Ishikawa (cell line): ENCODE results near the gene INPP4B.

Experiments
- CEBPB ChIP-seq: IDR thresholded peaks from 2 replicates; pipeline ENCODE4 v1.6.1; 2012
- CREB1 ChIP-seq: IDR thresholded peaks from 2 replicates; pipeline ENCODE4 v1.6.1; 2012; ENCODE audit warnings: low read depth
- EGR1 ChIP-seq: IDR thresholded peaks from 2 replicates; pipeline ENCODE4 v1.6.1; 2012
- EP300 ChIP-seq: IDR thresholded peaks from 2 replicates; pipeline ENCODE4 v1.6.1; 2012; ENCODE audit warnings: borderline replicate concordance
- FOXM1 ChIP-seq: IDR thresholded peaks from 2 replicates; pipeline ENCODE4 v1.6.1; 2012; ENCODE audit warnings: low read depth, borderline replicate concordance
- NFIC ChIP-seq: IDR thresholded peaks from 2 replicates; pipeline ENCODE4 v1.6.1; 2012
- RAD21 ChIP-seq: IDR thresholded peaks from 2 replicates; pipeline ENCODE4 v1.6.1; 2012; ENCODE audit warnings: low read depth
- TAF1 ChIP-seq: IDR thresholded peaks from 2 replicates; pipeline ENCODE4 v1.6.1; 2012; ENCODE audit warnings: low read depth, mild to moderate bottlenecking
- TCF12 ChIP-seq: IDR thresholded peaks from 2 replicates; pipeline ENCODE4 v1.6.1; 2012; ENCODE audit warnings: low read depth
- TEAD4 ChIP-seq: IDR thresholded peaks from 2 replicates; pipeline ENCODE4 v1.6.1; 2012
- USF1 ChIP-seq: IDR thresholded peaks from 2 replicates; pipeline ENCODE4 v1.6.1; 2012
- YY1 ChIP-seq: IDR thresholded peaks from 2 replicates; pipeline ENCODE4 v1.6.1; 2012; ENCODE audit warnings: low read depth
- ZBTB7A ChIP-seq: IDR thresholded peaks from 2 replicates; pipeline ENCODE4 v1.6.1; 2012; ENCODE audit warnings: low read depth
- TF ChIP-seq, protein P1 (sequence below): IDR thresholded peaks from 2 replicates; pipeline ENCODE4 v1.6.1; 2012
- TF ChIP-seq, protein P2 (sequence below): IDR thresholded peaks from 2 replicates; pipeline ENCODE4 v1.6.1; 2012; ENCODE audit warnings: low read depth, mild to moderate bottlenecking

INPP4B gene

DNA sequence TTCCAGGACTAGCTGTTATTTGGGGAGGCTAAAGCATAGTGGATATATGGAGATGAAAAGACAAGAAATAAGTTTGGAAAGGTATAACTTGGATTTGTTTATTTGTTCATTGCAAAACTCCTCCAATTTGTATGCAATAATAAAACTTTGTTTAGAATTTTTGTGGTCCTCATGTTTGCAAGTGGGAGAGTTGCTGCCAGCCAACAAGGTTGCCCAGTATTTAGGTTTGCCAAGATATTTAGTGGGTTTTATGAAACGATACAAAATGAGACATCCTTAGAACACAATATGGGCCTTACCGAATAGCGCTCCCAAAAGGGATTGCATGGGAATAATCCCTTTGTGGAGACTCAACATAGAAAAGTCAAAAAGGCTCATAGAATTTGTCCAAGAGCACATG is 162.1 kb downstream of the INPP4B start:
- TF ChIP-seq, protein P1, sequence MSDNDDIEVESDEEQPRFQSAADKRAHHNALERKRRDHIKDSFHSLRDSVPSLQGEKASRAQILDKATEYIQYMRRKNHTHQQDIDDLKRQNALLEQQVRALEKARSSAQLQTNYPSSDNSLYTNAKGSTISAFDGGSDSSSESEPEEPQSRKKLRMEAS, result no peak
- TF ChIP-seq TAF1 (no peak), EP300 (no peak), CREB1 (no peak), NFIC (no peak), EGR1 (no peak), USF1 (no peak), RAD21 (no peak), YY1 (no peak), ZBTB7A (no peak), CEBPB (no peak), TEAD4 (no peak), FOXM1 (no peak)
- TF ChIP-seq, protein P2, sequence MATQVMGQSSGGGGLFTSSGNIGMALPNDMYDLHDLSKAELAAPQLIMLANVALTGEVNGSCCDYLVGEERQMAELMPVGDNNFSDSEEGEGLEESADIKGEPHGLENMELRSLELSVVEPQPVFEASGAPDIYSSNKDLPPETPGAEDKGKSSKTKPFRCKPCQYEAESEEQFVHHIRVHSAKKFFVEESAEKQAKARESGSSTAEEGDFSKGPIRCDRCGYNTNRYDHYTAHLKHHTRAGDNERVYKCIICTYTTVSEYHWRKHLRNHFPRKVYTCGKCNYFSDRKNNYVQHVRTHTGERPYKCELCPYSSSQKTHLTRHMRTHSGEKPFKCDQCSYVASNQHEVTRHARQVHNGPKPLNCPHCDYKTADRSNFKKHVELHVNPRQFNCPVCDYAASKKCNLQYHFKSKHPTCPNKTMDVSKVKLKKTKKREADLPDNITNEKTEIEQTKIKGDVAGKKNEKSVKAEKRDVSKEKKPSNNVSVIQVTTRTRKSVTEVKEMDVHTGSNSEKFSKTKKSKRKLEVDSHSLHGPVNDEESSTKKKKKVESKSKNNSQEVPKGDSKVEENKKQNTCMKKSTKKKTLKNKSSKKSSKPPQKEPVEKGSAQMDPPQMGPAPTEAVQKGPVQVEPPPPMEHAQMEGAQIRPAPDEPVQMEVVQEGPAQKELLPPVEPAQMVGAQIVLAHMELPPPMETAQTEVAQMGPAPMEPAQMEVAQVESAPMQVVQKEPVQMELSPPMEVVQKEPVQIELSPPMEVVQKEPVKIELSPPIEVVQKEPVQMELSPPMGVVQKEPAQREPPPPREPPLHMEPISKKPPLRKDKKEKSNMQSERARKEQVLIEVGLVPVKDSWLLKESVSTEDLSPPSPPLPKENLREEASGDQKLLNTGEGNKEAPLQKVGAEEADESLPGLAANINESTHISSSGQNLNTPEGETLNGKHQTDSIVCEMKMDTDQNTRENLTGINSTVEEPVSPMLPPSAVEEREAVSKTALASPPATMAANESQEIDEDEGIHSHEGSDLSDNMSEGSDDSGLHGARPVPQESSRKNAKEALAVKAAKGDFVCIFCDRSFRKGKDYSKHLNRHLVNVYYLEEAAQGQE, result no peak

DNA sequence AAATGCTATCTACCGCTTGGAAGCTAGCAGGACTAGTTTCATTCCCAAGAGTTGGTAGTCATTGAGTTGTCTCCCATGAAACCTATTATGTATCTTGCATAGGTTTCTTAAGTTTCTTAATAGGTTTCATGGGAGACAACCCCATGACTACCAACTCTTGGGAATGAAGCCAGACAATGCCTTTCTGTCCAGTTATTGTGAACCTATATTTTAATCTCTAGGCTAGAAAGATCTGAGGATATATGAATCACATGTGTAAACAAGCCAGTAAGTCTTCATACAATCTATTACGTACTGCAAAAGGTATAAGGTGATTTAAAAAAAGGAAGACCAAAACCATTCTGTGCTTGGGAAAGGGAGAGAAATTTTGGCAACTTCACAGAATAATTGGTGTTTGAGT is 162.6 kb downstream of the INPP4B start:
- no peak for TF ChIP-seq EGR1
- no peak for TF ChIP-seq EP300
- no peak for TF ChIP-seq TAF1
- TF ChIP-seq FOXM1, result no peak
- TF ChIP-seq RAD21, result no peak
- no peak for TF ChIP-seq CEBPB

- TF ChIP-seq EGR1 (no peak), RAD21 (0 out of 2 replicates have a peak, but pooled peaks have one; percentile 15)
These were observed 174.6 kb downstream of the INPP4B start for GRCh38 chr4:142671516-142671915.

DNA sequence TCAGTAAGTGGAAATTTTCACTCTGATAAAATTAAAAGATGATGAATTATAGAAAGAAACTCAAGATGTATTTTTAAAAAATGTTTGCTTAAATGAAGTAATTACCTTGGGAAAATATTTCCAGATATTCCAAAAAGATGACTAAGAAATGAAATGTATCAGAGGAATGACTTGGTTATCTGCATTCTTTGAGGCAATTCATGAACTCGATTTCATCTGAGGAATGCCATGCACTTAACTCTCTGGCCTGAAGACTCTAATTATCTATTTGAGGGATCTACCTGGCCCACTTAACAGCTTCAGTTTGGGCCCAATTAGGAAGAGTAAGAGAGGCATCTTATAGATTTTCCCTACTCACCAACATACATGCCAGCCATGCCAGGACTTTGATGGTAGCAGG is 182.3 kb downstream of the INPP4B start:
- no peak for TF ChIP-seq USF1
- TF ChIP-seq EP300, result no peak
- TF ChIP-seq TCF12, result no peak
- no peak for TF ChIP-seq TEAD4
- TF ChIP-seq, protein P1, result no peak
- no peak for TF ChIP-seq ZBTB7A
- no peak for TF ChIP-seq FOXM1
- TF ChIP-seq TAF1, result no peak
- TF ChIP-seq EGR1, result no peak
- no peak for TF ChIP-seq CREB1
- TF ChIP-seq, protein P2, result no peak
- TF ChIP-seq CEBPB, result no peak
- TF ChIP-seq NFIC, result no peak
- no peak for TF ChIP-seq RAD21
- no peak for TF ChIP-seq YY1

GRCh38 chr4:142660728-142661127 is 185.4 kb downstream of the INPP4B start:
- no peak for TF ChIP-seq USF1
- no peak for TF ChIP-seq CEBPB
- no peak for TF ChIP-seq TCF12
- TF ChIP-seq EP300, result no peak
- TF ChIP-seq FOXM1, result no peak
- TF ChIP-seq, protein P2, result no peak
- no peak for TF ChIP-seq EGR1
- TF ChIP-seq RAD21, result no peak
- TF ChIP-seq CREB1, result no peak
- TF ChIP-seq, protein P1, result no peak
- TF ChIP-seq ZBTB7A, result no peak
- TF ChIP-seq NFIC, result no peak
- no peak for TF ChIP-seq TEAD4
- TF ChIP-seq TAF1, result no peak
- TF ChIP-seq YY1, result no peak
